Gastroesophageal sphincter (tissue), 3 donors: ENCODE measurements around the gene TMUB2.

Experiments
- EP300 ChIP-seq: sonication (generic); formaldehyde crosslinking; IDR thresholded peaks from one replicate; pipeline ENCODE4 v1.6.1; 2017; ENCODE audit warnings: antibody characterized with exemption, mild to moderate bottlenecking
- POLR2A ChIP-seq, 2 donors: fragments of 450-650 bp; IDR thresholded peaks; one replicate each; pipeline ENCODE4 v1.6.1; 2017; ENCODE audit warnings: antibody characterized with exemption in 2 of 2, mild to moderate bottlenecking in 2 of 2, moderate library complexity in 1 of 2
- POLR2AphosphoS5 ChIP-seq: sonication (generic); formaldehyde crosslinking; IDR thresholded peaks from one replicate; pipeline ENCODE4 v1.6.1; 2017; ENCODE audit warnings: antibody characterized with exemption
- TF ChIP-seq, protein P1 (sequence below), 4 experiments: fragments of 200-600 bp in 2 of 4; fragments of 450-650 bp in 2 of 4; sonication (generic) in 1 of 4; IDR thresholded peaks; one replicate each; pipeline ENCODE4 v1.5.1; 2017 to 2019; ENCODE audit warnings: antibody characterized with exemption in 4 of 4, mild to moderate bottlenecking in 2 of 4, moderate library complexity in 2 of 4

DNA sequence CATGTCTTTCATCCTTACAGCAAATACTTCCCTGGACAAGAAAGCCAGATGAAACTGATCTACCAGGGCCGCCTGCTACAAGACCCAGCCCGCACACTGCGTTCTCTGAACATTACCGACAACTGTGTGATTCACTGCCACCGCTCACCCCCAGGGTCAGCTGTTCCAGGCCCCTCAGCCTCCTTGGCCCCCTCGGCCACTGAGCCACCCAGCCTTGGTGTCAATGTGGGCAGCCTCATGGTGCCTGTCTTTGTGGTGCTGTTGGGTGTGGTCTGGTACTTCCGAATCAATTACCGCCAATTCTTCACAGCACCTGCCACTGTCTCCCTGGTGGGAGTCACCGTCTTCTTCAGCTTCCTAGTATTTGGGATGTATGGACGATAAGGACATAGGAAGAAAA is 3.7 kb downstream of the TMUB2 start:
- TF ChIP-seq POLR2AphosphoS5 = no peak
- TF ChIP-seq, protein P1, sequence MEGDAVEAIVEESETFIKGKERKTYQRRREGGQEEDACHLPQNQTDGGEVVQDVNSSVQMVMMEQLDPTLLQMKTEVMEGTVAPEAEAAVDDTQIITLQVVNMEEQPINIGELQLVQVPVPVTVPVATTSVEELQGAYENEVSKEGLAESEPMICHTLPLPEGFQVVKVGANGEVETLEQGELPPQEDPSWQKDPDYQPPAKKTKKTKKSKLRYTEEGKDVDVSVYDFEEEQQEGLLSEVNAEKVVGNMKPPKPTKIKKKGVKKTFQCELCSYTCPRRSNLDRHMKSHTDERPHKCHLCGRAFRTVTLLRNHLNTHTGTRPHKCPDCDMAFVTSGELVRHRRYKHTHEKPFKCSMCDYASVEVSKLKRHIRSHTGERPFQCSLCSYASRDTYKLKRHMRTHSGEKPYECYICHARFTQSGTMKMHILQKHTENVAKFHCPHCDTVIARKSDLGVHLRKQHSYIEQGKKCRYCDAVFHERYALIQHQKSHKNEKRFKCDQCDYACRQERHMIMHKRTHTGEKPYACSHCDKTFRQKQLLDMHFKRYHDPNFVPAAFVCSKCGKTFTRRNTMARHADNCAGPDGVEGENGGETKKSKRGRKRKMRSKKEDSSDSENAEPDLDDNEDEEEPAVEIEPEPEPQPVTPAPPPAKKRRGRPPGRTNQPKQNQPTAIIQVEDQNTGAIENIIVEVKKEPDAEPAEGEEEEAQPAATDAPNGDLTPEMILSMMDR (IDR thresholded peaks at IDR 0.05) = no peak
- TF ChIP-seq POLR2A (IDR thresholded peaks at IDR 0.05) = no peak
- TF ChIP-seq EP300 = no peak
